Bronchial epithelial cell (primary cell): Measurements from ENCODE around the gene PDE11A. TPM values are rescaled to one million over a fixed set of nuclear protein-coding genes. Genes with fewer than 3 reads are reported as not detected.

Experiments
- DNase-seq: peaks from one replicate; pipeline ENCODE4 v3.0.0-alpha.2; 2010; ENCODE audit warnings: low read depth
- FAIRE-seq: peaks from 2 replicates; lab custom pipeline; 2011; peaks lifted over from hg19 to GRCh38; lab: Jason Lieb, UNC
- H3K27me3 ChIP-seq: 2 replicates; pipeline ENCODE4 v1.5.1; 2011; ENCODE audit warnings: low read length; ENCODE audit not compliant: control insufficient read depth, insufficient read depth
- H3K36me3 ChIP-seq: 2 replicates; pipeline ENCODE4 v1.5.1; 2011; ENCODE audit warnings: low read length; ENCODE audit not compliant: control insufficient read depth, insufficient read depth
- H3K4me3 ChIP-seq: 2 replicates; pipeline ENCODE4 v1.5.1; 2011; ENCODE audit warnings: mild to moderate bottlenecking, low read depth, low read length, control low read depth
- total RNA-seq: library from RNA; depleted of rRNA; stranded (reverse); fragments of >200 nt; gene quantifications from 2 replicates; pipeline ENCODE4 v1.2.1, GENCODE V29; 2014
- TF ChIP-seq, protein P1 (sequence below): IDR thresholded peaks from 2 replicates; pipeline ENCODE4 v1.5.1; 2011; ENCODE audit warnings: mild to moderate bottlenecking, moderate library complexity, low read length, control low read depth, inconsistent platforms; ENCODE audit not compliant: insufficient read depth, severe bottlenecking

PDE11A gene
- total RNA-seq, 1 donor from 2014 or later = not detected

DNA sequence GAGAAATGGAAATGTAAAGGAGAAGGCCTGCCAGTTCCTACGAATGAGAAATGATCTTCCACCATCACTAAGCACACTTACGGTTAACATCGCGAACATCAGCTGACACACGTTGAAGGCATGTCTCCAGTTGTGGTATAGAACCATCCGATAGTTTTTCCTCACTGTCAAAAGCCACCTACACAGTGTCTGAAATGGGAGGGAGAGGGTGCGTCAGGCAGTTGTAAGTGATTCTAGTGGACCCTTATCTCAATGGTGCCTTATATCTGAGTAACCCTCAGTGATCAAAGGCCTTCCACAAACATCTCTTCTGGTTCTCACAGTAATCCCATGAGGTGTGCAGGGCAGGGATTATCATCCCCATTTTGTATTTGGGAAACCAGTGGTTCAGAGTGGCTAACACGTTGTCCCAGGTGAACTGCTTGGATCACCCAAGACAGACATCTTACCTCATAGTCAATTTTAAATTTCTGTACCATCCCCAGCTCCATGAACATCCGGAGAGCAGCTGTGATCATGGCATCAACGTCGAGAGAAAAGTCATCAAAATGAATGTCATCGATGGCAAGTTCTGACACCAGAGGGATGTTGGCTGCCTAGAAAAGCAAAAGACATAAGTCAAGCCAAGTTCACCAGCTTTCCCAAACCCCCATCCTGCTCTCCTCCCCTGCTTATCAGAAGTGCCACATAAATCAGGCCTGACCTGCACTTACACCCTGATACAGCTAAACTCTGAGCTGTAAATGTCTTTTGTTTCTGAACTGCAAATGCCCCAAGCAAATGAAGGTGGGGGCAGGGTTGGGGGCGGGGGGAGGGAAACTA is 344.8 kb downstream of the PDE11A start:
- FAIRE-seq = peak; percentile 83
- TF ChIP-seq, protein P1, sequence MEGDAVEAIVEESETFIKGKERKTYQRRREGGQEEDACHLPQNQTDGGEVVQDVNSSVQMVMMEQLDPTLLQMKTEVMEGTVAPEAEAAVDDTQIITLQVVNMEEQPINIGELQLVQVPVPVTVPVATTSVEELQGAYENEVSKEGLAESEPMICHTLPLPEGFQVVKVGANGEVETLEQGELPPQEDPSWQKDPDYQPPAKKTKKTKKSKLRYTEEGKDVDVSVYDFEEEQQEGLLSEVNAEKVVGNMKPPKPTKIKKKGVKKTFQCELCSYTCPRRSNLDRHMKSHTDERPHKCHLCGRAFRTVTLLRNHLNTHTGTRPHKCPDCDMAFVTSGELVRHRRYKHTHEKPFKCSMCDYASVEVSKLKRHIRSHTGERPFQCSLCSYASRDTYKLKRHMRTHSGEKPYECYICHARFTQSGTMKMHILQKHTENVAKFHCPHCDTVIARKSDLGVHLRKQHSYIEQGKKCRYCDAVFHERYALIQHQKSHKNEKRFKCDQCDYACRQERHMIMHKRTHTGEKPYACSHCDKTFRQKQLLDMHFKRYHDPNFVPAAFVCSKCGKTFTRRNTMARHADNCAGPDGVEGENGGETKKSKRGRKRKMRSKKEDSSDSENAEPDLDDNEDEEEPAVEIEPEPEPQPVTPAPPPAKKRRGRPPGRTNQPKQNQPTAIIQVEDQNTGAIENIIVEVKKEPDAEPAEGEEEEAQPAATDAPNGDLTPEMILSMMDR = no peak
- Histone ChIP-seq H3K27me3 (peaks cover 3% of the 10 kb centered on the region), H3K4me3 (no peak overlapping the region), H3K36me3 (no peaks in the 10 kb centered on the region)
- DNase-seq = no peak

DNA sequence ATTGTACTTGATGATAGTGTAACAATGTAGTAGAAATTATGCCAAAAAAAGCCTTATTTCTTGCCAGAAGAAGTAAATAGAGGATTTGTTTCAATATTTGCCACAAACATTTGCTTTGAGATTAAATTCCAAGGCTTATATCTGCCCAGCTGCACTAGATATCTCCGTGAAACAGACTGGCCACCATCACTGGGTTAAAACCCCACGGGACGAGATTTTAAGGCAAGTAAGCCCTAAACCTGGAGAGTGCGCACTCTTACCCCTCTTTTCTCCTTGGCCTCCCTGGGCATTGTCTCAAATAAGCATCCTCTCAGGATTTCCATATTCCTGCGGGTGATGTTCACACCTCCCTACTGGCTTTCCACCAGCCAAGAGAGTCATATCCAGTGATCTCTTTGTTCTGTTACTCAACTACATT is 345.6 kb downstream of the PDE11A start:
- peaks cover 3% of the 10 kb centered on the region for H3K27me3 ChIP-seq
- DNase-seq (no peak), FAIRE-seq (no peak)
- TF ChIP-seq, protein P1 = no peak
- no peak overlapping the region for H3K4me3 ChIP-seq
- H3K36me3 ChIP-seq = no peaks in the 10 kb centered on the region

DNA sequence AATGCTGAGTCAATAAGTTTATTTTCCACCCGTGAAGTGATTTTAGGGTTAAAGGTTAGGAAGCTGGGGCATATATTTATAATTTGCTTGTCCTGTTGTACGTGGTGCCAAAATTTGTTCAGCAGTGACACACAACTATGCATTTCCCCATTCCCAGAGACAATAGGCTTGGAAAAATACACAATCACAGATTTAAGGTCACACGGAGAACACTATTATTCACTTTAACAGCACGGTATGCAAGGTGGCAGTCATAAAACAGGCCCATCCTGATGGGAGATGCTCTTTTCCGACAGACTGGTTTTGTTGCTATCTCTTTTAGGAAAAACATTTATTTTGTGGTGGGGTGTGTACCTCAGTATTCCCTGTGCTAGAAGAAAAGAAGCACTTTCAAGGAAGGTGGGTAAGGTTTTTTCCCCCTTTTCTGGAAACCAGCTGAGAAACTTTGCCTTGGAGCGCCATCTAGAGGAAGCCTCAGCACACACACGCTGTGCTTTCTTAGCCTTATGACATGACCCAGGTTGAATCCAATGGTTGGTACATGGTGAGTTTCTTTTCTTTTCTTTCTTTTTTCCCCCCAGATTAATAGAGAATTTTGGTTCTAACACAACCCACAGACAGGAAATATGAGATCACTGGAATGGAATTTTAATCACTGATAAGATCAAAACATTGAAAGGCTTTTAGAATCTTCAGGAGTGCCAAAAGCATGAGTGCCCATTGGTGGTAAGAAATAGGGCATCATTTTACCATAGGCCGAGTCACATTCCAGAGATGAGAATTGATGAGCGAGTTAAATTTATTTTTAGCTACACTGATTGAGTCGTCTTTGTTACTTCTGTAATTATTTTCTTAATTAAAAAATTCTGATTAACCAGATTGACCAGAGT is 347.9 kb downstream of the PDE11A start:
- peak; percentile 39 for DNase-seq
- Histone ChIP-seq H3K36me3 (no peaks in the 10 kb centered on the region), H3K27me3 (peaks cover 3% of the 10 kb centered on the region), H3K4me3 (no peak overlapping the region)
- FAIRE-seq = no peak
- TF ChIP-seq, protein P1 = peak; percentile 90

DNA sequence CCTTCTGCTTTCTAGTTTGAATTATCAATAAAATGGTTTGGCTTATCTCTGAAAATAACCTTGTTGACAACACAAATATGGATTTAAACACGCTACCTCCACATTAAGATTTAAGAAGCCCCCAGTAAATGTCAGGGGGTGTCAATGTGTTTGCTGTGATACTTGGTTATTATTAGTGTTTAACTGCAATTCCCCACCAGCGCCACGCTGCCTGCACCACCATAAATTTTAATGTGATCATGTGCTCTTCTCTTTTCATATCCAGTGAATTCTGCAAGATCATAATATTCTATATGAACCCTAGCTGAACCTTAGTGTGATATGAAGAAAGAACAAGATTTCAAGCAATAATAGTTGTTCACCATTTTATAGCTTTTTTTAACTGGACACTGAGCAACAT is 349.3 kb downstream of the PDE11A start:
- Histone ChIP-seq H3K36me3 (no peaks in the 10 kb centered on the region), H3K4me3 (no peak overlapping the region), H3K27me3 (peaks cover 3% of the 10 kb centered on the region)
- FAIRE-seq (no peak), DNase-seq (no peak)
- TF ChIP-seq, protein P1 = no peak

DNA sequence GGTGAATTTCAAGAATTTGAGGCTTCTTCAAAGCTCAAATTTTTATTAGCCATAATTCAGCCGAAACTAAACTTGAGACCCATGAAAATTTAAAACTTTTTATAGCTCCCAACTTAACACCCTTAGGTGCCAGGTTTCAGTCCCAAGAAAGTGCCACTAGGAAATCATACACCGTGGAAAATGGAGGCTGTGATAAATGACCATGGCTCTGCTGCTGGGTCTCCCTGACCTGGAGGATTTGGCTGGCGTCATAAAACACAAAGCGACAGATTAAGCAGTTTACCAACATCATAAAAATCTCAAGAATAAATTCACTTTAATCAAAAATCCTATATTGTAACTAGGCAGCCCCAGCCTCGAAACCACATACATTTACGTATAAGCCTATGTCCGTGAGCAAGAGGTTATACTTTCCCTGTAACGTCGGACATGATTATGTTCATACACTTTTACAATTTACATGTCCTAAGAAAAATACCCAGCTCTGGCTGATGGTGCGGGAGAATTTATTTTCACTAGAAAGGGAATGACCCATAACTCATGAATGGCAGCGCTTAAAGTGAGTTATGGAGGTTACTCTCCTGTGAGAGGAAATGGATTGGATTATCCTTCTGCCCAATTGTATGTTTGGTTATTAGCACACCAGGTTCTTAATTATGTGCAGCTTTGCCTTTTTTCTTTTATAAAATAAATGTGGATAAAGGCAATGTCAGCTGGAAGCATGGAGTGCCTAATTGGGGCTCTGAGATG is 350.6 kb downstream of the PDE11A start:
- H3K4me3 ChIP-seq = no peak overlapping the region
- DNase-seq = no peak
- H3K27me3 ChIP-seq = peaks cover 2% of the 10 kb centered on the region
- H3K36me3 ChIP-seq = no peaks in the 10 kb centered on the region
- TF ChIP-seq, protein P1 = no peak
- no peak for FAIRE-seq
